DND-41 (cell line): ENCODE measurements around the gene PRPF38A.

Source experiments
- ATAC-seq: fragments of 200-7000 bp; cut with Tn5 transposase; 3 replicates; pipeline ENCODE4 v1.9.1; 2021; ENCODE audit warnings: low read depth; ENCODE audit not compliant: insufficient read depth
- DNase-seq: peaks from one replicate; pipeline ENCODE4 v3.0.0-alpha.2; 2020
- H2AFZ ChIP-seq: 2 replicates; pipeline ENCODE4 v1.6.0; 2012; ENCODE audit warnings: low read depth, low read length
- H3K27ac ChIP-seq: 2 replicates; pipeline ENCODE4 v1.5.1; 2012; ENCODE audit warnings: low read length, inconsistent platforms
- H3K27me3 ChIP-seq: fragments of 200-600 bp; sonication (generic); 2 replicates; pipeline ENCODE4 v1.6.0; 2012; ENCODE audit warnings: low read length, mild to moderate bottlenecking, inconsistent platforms; ENCODE audit not compliant: insufficient read depth, poor library complexity
- H3K36me3 ChIP-seq: 2 replicates; pipeline ENCODE4 v1.5.1; 2012; ENCODE audit warnings: low read length, inconsistent platforms; ENCODE audit not compliant: insufficient read depth
- H3K4me1 ChIP-seq: 2 replicates; pipeline ENCODE4 v1.5.1; 2012; ENCODE audit warnings: mild to moderate bottlenecking, low read length; ENCODE audit not compliant: insufficient read depth
- H3K4me2 ChIP-seq: 2 replicates; pipeline ENCODE4 v1.6.0; 2012; ENCODE audit warnings: mild to moderate bottlenecking, moderate library complexity, low read length, inconsistent platforms; ENCODE audit not compliant: insufficient read depth
- H3K4me3 ChIP-seq, 2 experiments: fragments of 200-600 bp in 1 of 2; shearing (Covaris generic) in 1 of 2; 2 replicates each; pipeline ENCODE4 v1.5.1; 2012 to 2016; ENCODE audit warnings: inconsistent platforms in 2 of 2, low read length in 2 of 2, mild to moderate bottlenecking in 2 of 2, low read depth in 1 of 2, moderate library complexity in 1 of 2
- H3K79me2 ChIP-seq: 2 replicates; pipeline ENCODE4 v1.6.0; 2012; ENCODE audit warnings: low read length, inconsistent platforms; ENCODE audit not compliant: insufficient read depth
- H3K9ac ChIP-seq: 2 replicates; pipeline ENCODE4 v1.6.0; 2012; ENCODE audit warnings: low read depth, mild to moderate bottlenecking, inconsistent platforms, low read length, moderate library complexity
- H3K9me3 ChIP-seq: 2 replicates; pipeline ENCODE4 v1.5.1; 2012; ENCODE audit warnings: low read length, moderate library complexity, mild to moderate bottlenecking, inconsistent platforms; ENCODE audit not compliant: insufficient read depth, severe bottlenecking
- H4K20me1 ChIP-seq: 2 replicates; pipeline ENCODE4 v1.6.0; 2012; ENCODE audit warnings: low read length; ENCODE audit not compliant: insufficient read depth
- CTCF ChIP-seq: IDR thresholded peaks from 2 replicates; pipeline ENCODE4 v1.5.1; 2012; ENCODE audit warnings: borderline replicate concordance, low read length, moderate library complexity, mild to moderate bottlenecking; ENCODE audit not compliant: poor library complexity, severe bottlenecking; ENCODE audit errors: extremely low read depth
- EZH2 ChIP-seq: IDR thresholded peaks from 3 replicates; pipeline ENCODE4 v1.6.1; 2012; ENCODE audit warnings: borderline replicate concordance, low read depth, mild to moderate bottlenecking, moderate library complexity, low read length, inconsistent platforms; ENCODE audit not compliant: severe bottlenecking

The PRPF38A gene

GRCh38 chr1:52393174-52393573 is 11.2 kb upstream of the PRPF38A start:
- no peak for DNase-seq
- Histone ChIP-seq H3K36me3 (peaks cover 88% of the 10 kb centered on the region), H3K4me2 (no peak overlapping the region), H3K4me1 (no peaks in the 10 kb centered on the region), H3K4me3 (no peak overlapping the region), H3K27ac (no peak overlapping the region), H4K20me1 (peaks cover 18% of the 10 kb centered on the region; the same call in 1 of the 2 replicates), H3K9me3 (no peaks in the 10 kb centered on the region), H2AFZ (no peak overlapping the region), H3K79me2 (peaks cover 39% of the 10 kb centered on the region), H3K9ac (no peak overlapping the region), H3K27me3 (no peaks in the 10 kb centered on the region)
- ATAC-seq = no peak
- no peak for TF ChIP-seq CTCF

DNA sequence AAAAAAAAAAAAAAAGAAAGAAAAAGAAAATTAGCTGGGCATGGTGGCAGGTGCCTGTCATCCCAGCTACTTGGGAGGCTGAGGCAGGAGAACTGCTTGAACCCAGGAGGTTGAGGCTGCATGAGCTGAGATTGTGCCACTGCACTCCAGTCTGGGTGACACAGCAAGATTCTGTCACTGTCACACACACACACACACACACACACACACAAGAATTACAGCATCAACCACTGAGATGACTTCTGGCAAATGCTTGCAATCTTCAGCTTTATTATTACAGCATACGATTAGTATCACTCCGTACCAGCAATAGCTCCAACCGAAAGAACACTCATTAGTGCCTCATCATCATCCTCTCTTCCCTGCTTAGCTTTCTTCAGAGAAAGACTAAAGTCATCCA is 4.8 kb upstream of the PRPF38A start:
- ATAC-seq (no peak), DNase-seq (no peak)
- Histone ChIP-seq H3K4me3 (no peak overlapping the region), H3K79me2 (peaks cover 72% of the 10 kb centered on the region), H3K9me3 (no peaks in the 10 kb centered on the region), H2AFZ (no peak overlapping the region), H4K20me1 (peaks cover 18% of the 10 kb centered on the region; the same call in 1 of the 2 replicates), H3K9ac (no peak overlapping the region), H3K4me1 (peaks cover 23% of the 10 kb centered on the region), H3K27me3 (no peaks in the 10 kb centered on the region), H3K36me3 (peaks cover 72% of the 10 kb centered on the region), H3K27ac (no peak overlapping the region), H3K4me2 (no peak overlapping the region)
- TF ChIP-seq EZH2 (no peak), CTCF (no peak)

DNA sequence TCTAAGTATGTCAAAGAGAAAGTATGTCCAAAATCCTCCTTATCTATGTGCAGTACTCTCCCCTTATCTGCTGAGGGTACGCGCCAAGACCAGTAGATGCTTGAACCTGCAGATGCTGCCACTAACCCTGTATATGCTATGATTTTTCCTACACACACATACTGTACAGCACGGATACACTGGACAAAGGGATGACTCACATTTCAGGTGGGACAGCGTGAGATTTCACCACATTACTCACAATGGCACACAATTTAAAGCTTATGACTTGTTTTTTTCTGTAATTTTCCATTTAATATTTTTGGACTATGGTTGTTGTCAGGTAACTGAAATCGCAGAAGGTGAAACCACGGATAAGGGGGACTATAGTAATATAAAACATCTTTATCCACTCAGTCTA is 4.3 kb upstream of the PRPF38A start:
- peaks cover 18% of the 10 kb centered on the region; the same call in 1 of the 2 replicates for H4K20me1 ChIP-seq
- H3K27ac ChIP-seq = no peak overlapping the region
- H3K4me2 ChIP-seq = peak overlapping the region; percentile 9; the same call in 1 of the 2 replicates
- no peaks in the 10 kb centered on the region for H3K27me3 ChIP-seq
- no peak overlapping the region for H3K9ac ChIP-seq
- no peaks in the 10 kb centered on the region for H3K9me3 ChIP-seq
- DNase-seq (no peak), ATAC-seq (no peak)
- TF ChIP-seq EZH2 (no peak), CTCF (no peak)
- no peak overlapping the region for H2AFZ ChIP-seq
- peaks cover 77% of the 10 kb centered on the region for H3K79me2 ChIP-seq
- peaks cover 67% of the 10 kb centered on the region for H3K36me3 ChIP-seq
- H3K4me1 ChIP-seq = peaks cover 24% of the 10 kb centered on the region
- no peak overlapping the region for H3K4me3 ChIP-seq

- Histone ChIP-seq H3K9me3 (no peaks in the 10 kb centered on the region), H3K4me3 (peak overlapping the region; percentile 63 to 80; a peak in 3 of 4 replicates), H3K79me2 (peaks cover 84% of the 10 kb centered on the region), H3K4me2 (peak overlapping the region; percentile 80), H3K9ac (peak overlapping the region; percentile 81), H3K36me3 (peaks cover 63% of the 10 kb centered on the region), H4K20me1 (peaks cover 16% of the 10 kb centered on the region; the same call in 1 of the 2 replicates), H2AFZ (no peak overlapping the region), H3K4me1 (peaks cover 46% of the 10 kb centered on the region), H3K27me3 (no peaks in the 10 kb centered on the region), H3K27ac (peak overlapping the region; percentile 95)
- DNase-seq (no peak), ATAC-seq (no peak)
- no peak for TF ChIP-seq EZH2
- no peak for TF ChIP-seq CTCF
Measured at GRCh38 chr1:52402860-52403240, 1.6 kb upstream of the PRPF38A start.
